ENCODE measurements around the gene BOLA3.
"Not testable (repeated sequence)": the region's sequence is repeated elsewhere in the genome, so short reads cannot be mapped to it uniquely, and the experiment has no call there.

BOLA3 gene

GRCh38 chr2:74101574-74102300, 46.0 kb downstream of the BOLA3 start:
- no peak for DNase-seq

GRCh38 chr2:74100254-74101216, 47.2 kb downstream of the BOLA3 start:
- DNase-seq: no peak

GRCh38 chr2:74099835-74100234, 47.9 kb downstream of the BOLA3 start:
- no peak for DNase-seq

GRCh38 chr2:74099271-74099670, 48.4 kb downstream of the BOLA3 start:
- DNase-seq: no peak

- no peak for DNase-seq
These were observed 50.1 kb downstream of the BOLA3 start for GRCh38 chr2:74097574-74097973.

- no peak for DNase-seq
These were observed 51.7 kb downstream of the BOLA3 start for GRCh38 chr2:74096052-74096451.

- DNase-seq: no peak
These were observed 52.1 kb downstream of the BOLA3 start for GRCh38 chr2:74095632-74096031.

- no peak for DNase-seq
These were observed 53.4 kb downstream of the BOLA3 start for GRCh38 chr2:74094291-74094690.

GRCh38 chr2:74093840-74094239, 53.9 kb downstream of the BOLA3 start:
- no peak for DNase-seq

GRCh38 chr2:74093426-74093825, 54.3 kb downstream of the BOLA3 start:
- no peak for DNase-seq

- no peak for DNase-seq
These were observed 55.4 kb downstream of the BOLA3 start for GRCh38 chr2:74092275-74092674.

- DNase-seq: no peak
These were observed 56.3 kb downstream of the BOLA3 start for GRCh38 chr2:74091391-74091790.

GRCh38 chr2:74089816-74090745, 57.6 kb downstream of the BOLA3 start:
- no peak for DNase-seq

GRCh38 chr2:74088676-74089075, 59.0 kb downstream of the BOLA3 start:
- DNase-seq: not testable (repeated sequence)

- DNase-seq: no peak
These were observed 60.0 kb downstream of the BOLA3 start for GRCh38 chr2:74087696-74088095.

GRCh38 chr2:74086021-74086420, 61.7 kb downstream of the BOLA3 start:
- DNase-seq: no peak
